Neural cell (in vitro differentiated cells): ENCODE data around the gene UBA5.

Source experiments
- CTCF ChIP-seq: fragments of 450-650 bp; IDR thresholded peaks from 2 replicates; pipeline ENCODE4 v1.5.1; 2014; ENCODE audit warnings: antibody characterized with exemption, mild to moderate bottlenecking, moderate library complexity; ENCODE audit not compliant: poor library complexity, severe bottlenecking
- EZH2 ChIP-seq: fragments of 200-600, 300-800 bp; shearing (Covaris generic), sonication (generic); IDR thresholded peaks from 2 replicates; pipeline ENCODE4 v1.6.1; 2014; ENCODE audit warnings: antibody characterized with exemption, low read length, borderline replicate concordance, mild to moderate bottlenecking; ENCODE audit not compliant: insufficient read depth, poor library complexity, severe bottlenecking
- POLR2AphosphoS5 ChIP-seq: IDR thresholded peaks from 2 replicates; pipeline ENCODE4 v1.6.1; 2012
- RAD21 ChIP-seq: fragments of 450-650 bp; conservative IDR thresholded peaks from 2 replicates; pipeline ENCODE4 v1.6.1; 2014; ENCODE audit warnings: antibody characterized with exemption, mild to moderate bottlenecking, moderate library complexity

- TF ChIP-seq CTCF (no peak), RAD21 (no peak), EZH2 (no peak), POLR2AphosphoS5 (no peak)
Observed at GRCh38 chr3:132722165-132723023, 62.3 kb downstream of the UBA5 start, which contains the start of gene NPHP3.
